Adipocyte (in vitro differentiated cells): ENCODE results near the gene NEDD4L.
A peak's percentile ranks its signal among the peaks of the same experiment; 100 is the strongest.
"Not testable (repeated sequence)": the region's sequence is repeated elsewhere in the genome, so short reads cannot be mapped to it uniquely, and the experiment has no call there.

Experiments
- DNase-seq: peaks from one replicate; pipeline ENCODE4 v3.0.0-alpha.2; 2015; ENCODE audit warnings: low read depth
- H3K27me3 ChIP-seq: replicated peaks from 2 replicates; pipeline ENCODE4 v1.7.0; 2013; ENCODE audit warnings: mild to moderate bottlenecking, low read length, moderate library complexity; ENCODE audit not compliant: control insufficient read depth, insufficient read depth
- H3K36me3 ChIP-seq: 2 replicates; pipeline ENCODE4 v1.7.0; 2013; ENCODE audit warnings: low read length, mild to moderate bottlenecking, moderate library complexity; ENCODE audit not compliant: control insufficient read depth, insufficient read depth, severe bottlenecking
- H3K4me1 ChIP-seq: 2 replicates; pipeline ENCODE4 v1.7.0; 2013; ENCODE audit warnings: mild to moderate bottlenecking, low read length, moderate library complexity; ENCODE audit not compliant: control insufficient read depth, insufficient read depth
- H3K4me3 ChIP-seq: 2 replicates; pipeline ENCODE4 v1.7.0; 2013; ENCODE audit warnings: mild to moderate bottlenecking, low read length, moderate library complexity
- H3K9ac ChIP-seq: 2 replicates; pipeline ENCODE4 v1.7.0; 2013; ENCODE audit warnings: mild to moderate bottlenecking, low read length, moderate library complexity
- H3K9me3 ChIP-seq: 2 replicates; pipeline ENCODE4 v1.7.0; 2013; ENCODE audit warnings: mild to moderate bottlenecking, low read length, moderate library complexity; ENCODE audit not compliant: control insufficient read depth

The NEDD4L gene

GRCh38 chr18:58043491-58044369, at the start of gene NEDD4L:
Gene NEDD4L (plus strand): TSS chr18:58044226. CDS start chr18:58044661, 435 bp downstream.
- Histone ChIP-seq H3K9me3 (no peaks in the 10 kb centered on the region), H3K9ac (peak within 1 kb of the TSS; percentile 81), H3K4me1 (peaks cover 31% of the 10 kb centered on the region), H3K4me3 (peak within 1 kb of the TSS; percentile 83), H3K36me3 (no peaks in the 10 kb centered on the region), H3K27me3 (no peaks in the 10 kb centered on the region)
- peak; percentile 95 for DNase-seq

- no peak overlapping the region for H3K4me3 ChIP-seq
- H3K36me3 ChIP-seq: no peaks in the 10 kb centered on the region
- no peaks in the 10 kb centered on the region for H3K9me3 ChIP-seq
- H3K4me1 ChIP-seq: no peaks in the 10 kb centered on the region
- no peak for DNase-seq
- H3K9ac ChIP-seq: no peak overlapping the region
- H3K27me3 ChIP-seq: no peaks in the 10 kb centered on the region
These were observed 48.7 kb upstream of the NEDD4L start for GRCh38 chr18:57995331-57995730.

GRCh38 chr18:57996894-57997293, 47.1 kb upstream of the NEDD4L start:
- not testable (repeated sequence) for H3K9ac ChIP-seq, H3K4me1 ChIP-seq, H3K9me3 ChIP-seq, DNase-seq, H3K27me3 ChIP-seq, H3K36me3 ChIP-seq, H3K4me3 ChIP-seq

GRCh38 chr18:57997820-57998219, 46.2 kb upstream of the NEDD4L start:
- Histone ChIP-seq H3K4me3 (no peak overlapping the region), H3K4me1 (no peaks in the 10 kb centered on the region), H3K9ac (no peak overlapping the region), H3K27me3 (no peaks in the 10 kb centered on the region), H3K9me3 (no peaks in the 10 kb centered on the region), H3K36me3 (no peaks in the 10 kb centered on the region)
- DNase-seq: no peak

GRCh38 chr18:57998461-57998860, 45.6 kb upstream of the NEDD4L start:
- no peak overlapping the region for H3K4me3 ChIP-seq
- no peaks in the 10 kb centered on the region for H3K9me3 ChIP-seq
- no peaks in the 10 kb centered on the region for H3K27me3 ChIP-seq
- no peak for DNase-seq
- no peak overlapping the region for H3K9ac ChIP-seq
- H3K4me1 ChIP-seq: no peaks in the 10 kb centered on the region
- no peaks in the 10 kb centered on the region for H3K36me3 ChIP-seq

GRCh38 chr18:58004317-58004716, 39.7 kb upstream of the NEDD4L start:
- Histone ChIP-seq H3K4me3 (no peak overlapping the region), H3K36me3 (no peaks in the 10 kb centered on the region), H3K27me3 (no peaks in the 10 kb centered on the region), H3K9ac (no peak overlapping the region), H3K4me1 (peaks cover 21% of the 10 kb centered on the region), H3K9me3 (no peaks in the 10 kb centered on the region)
- peak; percentile 80 for DNase-seq

- Histone ChIP-seq H3K27me3 (no peaks in the 10 kb centered on the region), H3K4me1 (peaks cover 25% of the 10 kb centered on the region), H3K4me3 (no peak overlapping the region), H3K9me3 (no peaks in the 10 kb centered on the region), H3K9ac (no peak overlapping the region), H3K36me3 (no peaks in the 10 kb centered on the region)
- peak; percentile 33 for DNase-seq
These were observed 39.0 kb upstream of the NEDD4L start for GRCh38 chr18:58005011-58005410.

GRCh38 chr18:58005885-58006523, 38.0 kb upstream of the NEDD4L start:
- no peaks in the 10 kb centered on the region for H3K36me3 ChIP-seq
- peak; percentile 11 for DNase-seq
- H3K4me3 ChIP-seq: no peak overlapping the region
- peaks cover 25% of the 10 kb centered on the region for H3K4me1 ChIP-seq
- H3K27me3 ChIP-seq: no peaks in the 10 kb centered on the region
- no peak overlapping the region for H3K9ac ChIP-seq
- no peaks in the 10 kb centered on the region for H3K9me3 ChIP-seq

GRCh38 chr18:58009166-58009565, 34.9 kb upstream of the NEDD4L start:
- peaks cover 26% of the 10 kb centered on the region for H3K4me1 ChIP-seq
- no peaks in the 10 kb centered on the region for H3K9me3 ChIP-seq
- DNase-seq: peak; percentile 54
- no peaks in the 10 kb centered on the region for H3K27me3 ChIP-seq
- no peak overlapping the region for H3K9ac ChIP-seq
- no peaks in the 10 kb centered on the region for H3K36me3 ChIP-seq
- H3K4me3 ChIP-seq: peak overlapping the region; percentile 9

- Histone ChIP-seq H3K36me3 (no peaks in the 10 kb centered on the region), H3K9ac (no peak overlapping the region), H3K4me1 (peaks cover 17% of the 10 kb centered on the region), H3K9me3 (peaks cover 2% of the 10 kb centered on the region), H3K27me3 (no peaks in the 10 kb centered on the region), H3K4me3 (no peak overlapping the region)
- no peak for DNase-seq
These were observed 33.8 kb upstream of the NEDD4L start for GRCh38 chr18:58010265-58010664.

GRCh38 chr18:58012356-58012755, 31.7 kb upstream of the NEDD4L start:
- Histone ChIP-seq H3K9ac (no peak overlapping the region), H3K4me3 (no peak overlapping the region), H3K36me3 (no peaks in the 10 kb centered on the region), H3K27me3 (no peaks in the 10 kb centered on the region), H3K9me3 (peaks cover 18% of the 10 kb centered on the region), H3K4me1 (peaks cover 14% of the 10 kb centered on the region)
- DNase-seq: no peak
